Heart left ventricle (tissue), 13 donors: Measurements from ENCODE around the gene IPO8.

Experiments used
- CTCF ChIP-seq, 12 donors: fragments of 200-600 bp; sonication (generic) in 4 of 12; IDR thresholded peaks; one replicate each; pipeline versions ENCODE4 v1.5.0 to v1.8.0; 2018 to 2022; ENCODE audit warnings: antibody characterized with exemption in 12 of 12, mild to moderate bottlenecking in 5 of 12
- POLR2A ChIP-seq, 2 donors: fragments of 450-650 bp; IDR thresholded peaks; one replicate each; pipeline ENCODE4 v1.6.1; 2017; ENCODE audit warnings: antibody characterized with exemption in 2 of 2, mild to moderate bottlenecking in 2 of 2, moderate library complexity in 2 of 2
- donor health status: ischemic (EF 13 %, LVEDD 7.1; RV severe dilation, severe dysfunction).
- donor health status: DM: no; HTN: yes; CAD: no.
- donor health status: DM: no; HTN: no; CAD: no.
- donor health status: ischemic (EF 25% LVEDD 6.9; RV normal size, moderate dysfunction).
- donor health status: ischemic (EF 25% LVEDD 5.7; RV mildly dilated, moderate dysfunction).
- donor health status: ischemic (EF 35%, LVEDD 5.7; RV mildly dilated, moderate dysfunction).
- donor health status: nonischemic (EF 11% LVEDD 7.7; RV severe dilation, severe dysfunction).
- donor health status: DM: yes; HTN: yes; CAD: no.
- donor health status: PGD.
- donor health status: ischemic (EF 29% LVEDD 5.4; RV normal size, mild dysfunction).
- donor health status: nonischemic (EF 23%, LVEDD 6.1; RV moderate dilation, normal function).

GRCh38 chr12:30725739-30726138 lies 30.1 kb upstream of the IPO8 start:
- TF ChIP-seq CTCF (IDR thresholded peaks at IDR 0.05) (no peak), POLR2A (IDR thresholded peaks at IDR 0.05) (no peak)
